ENCODE results near the gene UBXN6. TPM values are rescaled to one million over a fixed set of nuclear protein-coding genes. Genes with fewer than 3 reads are reported as not detected.

The UBXN6 gene
- total RNA-seq, 1 donor from 2014 or later = 96.8 TPM

GRCh38 chr19:4423416-4424126 is 34.0 kb downstream of the UBXN6 start:
- H3K4me3 Mint-ChIP-seq (ENCODE audit: unreplicated experiment) = no peak overlapping the region
- TF ChIP-seq CTCF (IDR thresholded peaks at IDR 0.05) = no peak
- no peaks in the 10 kb centered on the region for H3K36me3 Mint-ChIP-seq (ENCODE audit: unreplicated experiment)
- H3K27me3 Mint-ChIP-seq (ENCODE audit: unreplicated experiment) = no peaks in the 10 kb centered on the region
- no peak overlapping the region for H3K27ac Mint-ChIP-seq (ENCODE audit: unreplicated experiment)
- H3K4me1 Mint-ChIP-seq (ENCODE audit: unreplicated experiment) = no peaks in the 10 kb centered on the region
- H3K9me3 Mint-ChIP-seq (ENCODE audit: unreplicated experiment) = no peaks in the 10 kb centered on the region
- DNase-seq (ENCODE audit: extremely low spot score, unreplicated experiment) = no peak

- H3K4me3 Mint-ChIP-seq (ENCODE audit: unreplicated experiment) = no peak overlapping the region
- H3K9me3 Mint-ChIP-seq (ENCODE audit: unreplicated experiment) = no peaks in the 10 kb centered on the region
- TF ChIP-seq CTCF (IDR thresholded peaks at IDR 0.05) = no peak
- DNase-seq (ENCODE audit: extremely low spot score, unreplicated experiment) = no peak
- no peaks in the 10 kb centered on the region for H3K27me3 Mint-ChIP-seq (ENCODE audit: unreplicated experiment)
- no peak overlapping the region for H3K27ac Mint-ChIP-seq (ENCODE audit: unreplicated experiment)
- peaks cover 3% of the 10 kb centered on the region for H3K36me3 Mint-ChIP-seq (ENCODE audit: unreplicated experiment)
- peaks cover 7% of the 10 kb centered on the region for H3K4me1 Mint-ChIP-seq (ENCODE audit: unreplicated experiment)
These were observed 41.3 kb downstream of the UBXN6 start for GRCh38 chr19:4416268-4416667.

GRCh38 chr19:4415352-4415751 is 42.2 kb downstream of the UBXN6 start:
- TF ChIP-seq CTCF (IDR thresholded peaks at IDR 0.05) = no peak
- H3K4me3 Mint-ChIP-seq (ENCODE audit: unreplicated experiment) = no peak overlapping the region
- H3K36me3 Mint-ChIP-seq (ENCODE audit: unreplicated experiment) = peaks cover 3% of the 10 kb centered on the region
- H3K9me3 Mint-ChIP-seq (ENCODE audit: unreplicated experiment) = no peaks in the 10 kb centered on the region
- DNase-seq (ENCODE audit: extremely low spot score, unreplicated experiment) = no peak
- no peaks in the 10 kb centered on the region for H3K27me3 Mint-ChIP-seq (ENCODE audit: unreplicated experiment)
- H3K4me1 Mint-ChIP-seq (ENCODE audit: unreplicated experiment) = peaks cover 7% of the 10 kb centered on the region
- no peak overlapping the region for H3K27ac Mint-ChIP-seq (ENCODE audit: unreplicated experiment)

- no peaks in the 10 kb centered on the region for H3K9me3 Mint-ChIP-seq (ENCODE audit: unreplicated experiment)
- no peak overlapping the region for H3K27ac Mint-ChIP-seq (ENCODE audit: unreplicated experiment)
- no peak for DNase-seq (ENCODE audit: extremely low spot score, unreplicated experiment)
- H3K27me3 Mint-ChIP-seq (ENCODE audit: unreplicated experiment) = no peaks in the 10 kb centered on the region
- no peak for TF ChIP-seq CTCF (IDR thresholded peaks at IDR 0.05)
- peaks cover 3% of the 10 kb centered on the region for H3K36me3 Mint-ChIP-seq (ENCODE audit: unreplicated experiment)
- H3K4me1 Mint-ChIP-seq (ENCODE audit: unreplicated experiment) = peaks cover 7% of the 10 kb centered on the region
- H3K4me3 Mint-ChIP-seq (ENCODE audit: unreplicated experiment) = no peak overlapping the region
These were observed 42.7 kb downstream of the UBXN6 start for GRCh38 chr19:4414800-4415321.

- Mint-ChIP-seq H3K9me3 (ENCODE audit: unreplicated experiment) (no peaks in the 10 kb centered on the region), H3K27me3 (ENCODE audit: unreplicated experiment) (no peaks in the 10 kb centered on the region), H3K36me3 (ENCODE audit: unreplicated experiment) (peaks cover 3% of the 10 kb centered on the region), H3K27ac (ENCODE audit: unreplicated experiment) (no peak overlapping the region), H3K4me1 (ENCODE audit: unreplicated experiment) (peaks cover 7% of the 10 kb centered on the region), H3K4me3 (ENCODE audit: unreplicated experiment) (no peak overlapping the region)
- no peak for DNase-seq (ENCODE audit: extremely low spot score, unreplicated experiment)
- TF ChIP-seq CTCF (IDR thresholded peaks at IDR 0.05) = no peak
These were observed 43.3 kb downstream of the UBXN6 start for GRCh38 chr19:4414144-4414799.

Data from osteocyte (in vitro differentiated cells).